G401.6 (cell line): ENCODE data around the gene TCF7.

ENCODE experiments used
- FAIRE-seq: peaks from 2 replicates; lab custom pipeline; 2012; peaks lifted over from hg19 to GRCh38; lab: Jason Lieb, UNC

Gene TCF7

GRCh38 chr5:134113902-134114875 lies at the start of gene TCF7:
Gene TCF7, plus strand, starts transcription at chr5:134114681. Its CDS starts 226 bp downstream, at chr5:134114907.
- FAIRE-seq, result no peak

GRCh38 chr5:134069553-134069952 lies 44.9 kb upstream of the TCF7 start:
- no peak for FAIRE-seq

GRCh38 chr5:134070725-134071613 lies 43.5 kb upstream of the TCF7 start:
- no peak for FAIRE-seq

GRCh38 chr5:134071614-134072207 lies 42.8 kb upstream of the TCF7 start:
- no peak for FAIRE-seq

DNA sequence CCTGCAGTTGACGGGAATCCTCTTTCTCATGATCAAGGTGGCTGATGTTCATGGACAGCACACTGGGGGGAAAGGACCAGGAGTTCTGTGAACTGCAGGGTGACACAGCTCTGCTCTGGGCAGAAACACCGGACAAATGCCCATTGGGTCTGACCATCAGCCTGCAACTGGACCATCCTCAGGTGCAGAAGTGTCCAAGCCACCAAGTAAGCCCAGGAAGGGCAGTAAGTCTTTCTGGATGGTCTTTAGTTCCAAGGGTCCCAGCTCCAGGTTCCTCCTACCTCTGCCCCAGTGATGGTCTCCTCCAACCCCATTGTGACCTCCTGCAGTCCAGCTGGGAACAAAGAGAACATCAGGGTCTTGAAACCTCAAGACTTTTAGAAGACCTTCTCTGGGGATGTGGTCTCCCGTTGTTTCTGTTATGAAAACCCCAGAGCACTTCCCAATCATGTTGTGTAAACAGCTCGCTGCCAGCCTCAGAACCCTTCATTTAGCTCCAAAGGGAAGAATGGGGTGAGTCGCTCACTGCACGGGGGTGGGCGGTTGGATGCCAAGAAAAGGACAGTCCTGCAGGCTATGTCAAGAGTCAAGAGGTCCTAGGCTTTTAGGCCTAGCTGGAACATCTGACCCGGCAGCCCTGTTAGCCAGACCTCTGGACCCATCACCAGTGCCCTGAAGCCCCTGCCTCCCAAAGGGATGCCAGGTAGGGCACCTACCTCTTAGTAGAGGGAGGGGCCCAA lies 41.8 kb upstream of the TCF7 start:
- no peak for FAIRE-seq

GRCh38 chr5:134073404-134073803 lies 41.1 kb upstream of the TCF7 start:
- FAIRE-seq, result no peak

DNA sequence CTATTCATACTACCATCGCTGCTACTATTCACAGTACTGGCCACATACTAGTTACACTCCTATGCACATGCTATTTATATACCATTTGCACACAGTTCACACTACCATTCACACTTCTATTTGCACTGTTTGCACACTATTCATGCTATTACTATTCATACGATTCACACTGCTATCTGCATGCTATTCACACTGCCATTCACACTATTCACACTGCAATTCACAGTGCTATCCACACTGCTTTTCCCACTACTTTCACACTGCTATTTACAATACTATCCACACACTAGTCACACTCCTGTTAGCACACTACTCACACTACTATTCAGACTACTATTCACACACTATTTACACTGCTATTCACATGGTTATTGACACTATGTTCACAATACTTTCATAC lies 39.4 kb upstream of the TCF7 start:
- no peak for FAIRE-seq

DNA sequence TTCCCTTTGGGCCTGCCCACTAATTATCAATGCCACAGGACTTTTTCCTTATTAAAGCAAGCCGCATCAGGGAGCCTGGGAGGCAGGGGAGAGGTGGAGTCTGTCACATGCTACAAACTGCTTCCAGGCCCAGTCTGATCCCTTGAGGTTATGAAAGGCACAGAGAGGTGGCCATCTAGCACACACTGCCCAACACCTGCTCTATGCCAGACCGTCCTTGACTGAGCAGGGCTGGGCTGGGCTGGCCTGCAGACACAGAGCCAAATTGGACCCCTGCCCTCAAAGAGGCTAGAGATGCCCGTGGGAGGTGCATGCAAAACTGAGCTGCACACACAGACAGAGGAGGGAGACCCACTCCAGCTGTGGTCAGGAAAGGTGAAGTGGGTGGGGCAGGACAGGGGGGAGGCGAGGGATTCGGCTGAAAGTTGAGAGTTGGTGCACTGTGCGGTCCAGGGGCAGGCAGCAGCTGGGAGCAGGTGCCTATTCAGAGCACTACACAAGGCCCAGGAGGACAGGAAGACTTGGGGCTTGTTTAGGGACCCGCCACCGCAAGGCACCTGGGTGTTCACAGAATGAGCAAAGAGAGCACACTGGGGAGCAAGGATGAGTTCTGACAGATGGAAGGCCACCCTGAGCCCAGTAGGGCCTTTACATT lies 36.4 kb upstream of the TCF7 start:
- no peak for FAIRE-seq

DNA sequence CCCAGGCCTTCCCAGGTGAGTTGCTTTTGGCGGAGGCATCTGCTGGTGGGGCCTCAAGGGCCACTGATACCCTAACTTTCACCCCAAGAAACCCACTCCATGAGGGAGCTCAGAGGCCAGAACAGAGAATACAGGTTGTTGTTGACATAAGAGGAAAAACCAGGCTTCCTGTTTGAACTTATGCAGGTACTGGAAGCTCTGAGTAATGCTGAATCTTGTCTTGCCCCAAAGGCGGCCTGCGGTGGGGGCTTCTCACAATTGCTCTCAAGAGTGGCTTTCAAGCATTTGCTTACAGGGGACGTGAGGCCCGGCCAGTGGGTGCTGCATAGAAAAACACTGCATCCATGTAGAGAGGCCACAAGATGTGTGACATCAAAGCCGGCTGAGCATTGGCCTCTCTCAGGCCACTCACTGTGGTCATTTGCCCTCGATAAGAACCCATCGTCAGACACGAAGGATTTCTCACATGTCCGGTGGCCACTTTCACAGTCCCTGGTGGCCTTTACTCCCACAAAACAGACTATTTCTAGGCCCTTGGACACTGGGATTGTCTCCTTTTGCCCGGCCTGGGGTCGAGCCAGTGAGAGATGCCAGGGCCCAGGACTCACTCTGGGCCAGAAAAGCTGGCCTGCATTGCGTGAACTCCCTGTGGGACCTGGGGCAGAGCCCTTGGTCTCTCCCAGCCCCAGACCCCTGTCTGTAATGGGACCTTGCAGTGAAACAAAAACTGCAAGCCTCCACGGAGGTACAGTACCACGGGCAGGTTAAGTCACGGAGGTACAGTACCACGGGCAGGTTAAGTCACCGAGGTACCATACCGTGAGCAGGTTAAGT lies 34.5 kb upstream of the TCF7 start:
- FAIRE-seq, result no peak

DNA sequence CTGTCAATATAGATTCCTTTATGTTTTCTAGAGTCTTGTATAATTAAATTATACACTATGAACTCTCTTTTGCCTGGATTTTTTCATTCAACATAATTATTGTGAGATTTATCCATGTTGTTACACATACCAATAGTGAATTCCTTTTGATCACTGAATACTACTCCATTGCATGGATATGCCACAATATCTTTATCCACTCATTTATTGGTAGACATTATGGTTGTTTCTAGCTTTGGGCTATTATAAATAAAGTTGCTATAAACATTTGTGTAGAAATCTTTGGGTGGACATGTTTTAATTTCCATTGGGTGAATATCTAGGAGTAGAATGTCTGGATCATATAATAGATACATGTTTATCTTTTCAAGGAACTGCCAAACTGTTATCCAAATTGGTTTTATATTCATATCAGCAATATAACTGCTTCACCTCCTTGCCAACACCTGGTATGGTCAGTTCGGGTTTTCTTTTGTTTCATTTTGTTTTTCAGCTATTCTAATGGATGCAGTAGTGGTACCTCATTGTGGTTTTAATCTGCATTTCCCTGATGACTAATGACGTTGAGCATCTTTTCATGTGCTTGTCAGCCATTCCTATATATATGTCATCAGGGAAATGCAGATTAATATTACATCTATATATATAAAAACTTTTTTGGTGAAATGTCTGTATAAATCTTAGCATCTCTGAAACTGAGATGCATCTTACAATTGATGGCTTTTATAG lies 32.1 kb upstream of the TCF7 start:
- FAIRE-seq, result no peak

- FAIRE-seq, result no peak
Observed at GRCh38 chr5:134083517-134083916, 31.0 kb upstream of the TCF7 start.

DNA sequence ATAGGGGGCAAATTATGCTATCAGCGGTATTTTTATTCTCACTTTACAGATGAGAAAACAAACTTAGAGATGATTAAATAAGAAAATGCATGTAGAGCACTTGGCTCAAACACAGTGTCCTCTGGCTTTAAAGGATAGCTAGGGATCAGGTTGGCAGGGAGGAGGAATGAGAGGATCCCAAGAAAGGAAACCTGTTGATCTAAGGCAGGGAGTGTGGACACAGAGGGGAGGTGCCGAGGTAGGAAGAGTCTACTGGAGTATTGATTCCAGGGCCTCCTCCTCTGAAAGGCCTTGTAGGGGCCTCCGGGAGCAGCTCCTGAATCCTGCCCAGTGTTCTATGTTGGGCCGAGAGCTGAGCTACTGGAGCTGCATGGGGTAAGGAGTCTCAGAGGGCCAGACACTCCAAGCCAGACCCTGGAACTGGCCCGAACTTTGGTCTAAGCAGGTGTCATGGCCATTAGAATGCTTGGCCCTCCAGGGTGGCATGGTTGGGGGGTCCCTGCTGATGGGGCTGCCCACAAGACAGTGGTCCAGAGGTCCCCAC lies 30.4 kb upstream of the TCF7 start:
- FAIRE-seq, result no peak

DNA sequence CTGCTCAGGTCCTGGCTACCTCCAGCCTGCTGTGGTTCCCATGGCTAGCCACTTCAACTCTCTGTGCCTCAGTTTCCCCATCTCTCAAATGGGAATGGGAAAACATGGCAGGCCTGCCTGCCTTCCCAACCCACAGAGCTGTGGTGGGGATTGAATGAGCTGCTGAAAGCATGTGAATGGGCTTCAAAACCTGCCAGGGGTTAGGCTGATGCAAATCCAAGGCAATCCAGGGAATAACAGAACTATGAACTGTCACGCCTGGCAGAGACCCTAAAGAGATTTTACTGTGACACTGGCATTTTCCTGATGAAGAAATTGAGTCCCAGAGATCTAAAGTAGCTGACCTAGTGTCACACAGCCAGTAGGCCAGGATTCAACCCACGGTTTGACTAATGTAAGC lies 29.9 kb upstream of the TCF7 start:
- FAIRE-seq, result no peak

- FAIRE-seq, result no peak
Observed at GRCh38 chr5:134085411-134085810, 29.1 kb upstream of the TCF7 start.

- FAIRE-seq, result no peak
Observed at GRCh38 chr5:134086225-134086942, 28.1 kb upstream of the TCF7 start.

DNA sequence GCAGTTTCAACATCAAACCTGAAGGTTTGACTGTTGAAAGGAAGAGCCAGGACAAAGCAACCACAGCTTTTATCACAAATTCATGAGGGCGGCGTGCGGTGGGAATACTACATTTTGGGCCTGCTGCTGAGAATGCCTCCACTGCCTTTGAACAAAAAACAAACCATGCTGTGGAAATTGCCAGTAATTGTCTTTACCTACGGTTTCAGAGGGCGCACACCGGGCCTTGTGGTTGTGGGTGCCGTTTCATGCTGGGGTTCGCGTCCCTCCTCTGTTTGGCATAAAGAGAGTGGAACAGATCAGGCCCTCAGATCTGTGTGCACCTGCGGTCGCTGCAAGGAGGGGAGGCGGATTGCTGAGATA lies 27.6 kb upstream of the TCF7 start:
- FAIRE-seq, result no peak

GRCh38 chr5:134088291-134088690 lies 26.2 kb upstream of the TCF7 start:
- FAIRE-seq, result no peak

GRCh38 chr5:134088994-134089560 lies 25.4 kb upstream of the TCF7 start:
- no peak for FAIRE-seq

GRCh38 chr5:134090522-134090921 lies 24.0 kb upstream of the TCF7 start:
- FAIRE-seq, result no peak
